ENCODE data around the gene VCP.
A peak's percentile ranks its signal among the peaks of the same experiment; 100 is the strongest.

The VCP gene

GRCh38 chr9:35104586-35104985 lies 32.2 kb upstream of the VCP start:
- no peak overlapping the region for H3K4me3 ChIP-seq (ENCODE audit: low read length)
- H3F3A ChIP-seq (ENCODE audit: control insufficient read depth, insufficient read depth): no peaks in the 10 kb centered on the region; the same call in 1 of the 2 replicates
- H3K4me1 ChIP-seq (ENCODE audit: control insufficient read depth, low read length): peaks cover 18% of the 10 kb centered on the region
- no peaks in the 10 kb centered on the region for H3K9me3 ChIP-seq (ENCODE audit: control insufficient read depth, insufficient read depth, low read length)
- no peak overlapping the region for H3K4me2 ChIP-seq (ENCODE audit: low read length)
- TF ChIP-seq CTCF (IDR thresholded peaks at IDR 0.05; ENCODE audit: low read depth, low read length, poor library complexity, severe bottlenecking) (no peak), EZH2phosphoT487 (IDR thresholded peaks at IDR 0.05; ENCODE audit: borderline replicate concordance, low read length) (no peak)
- H3K79me2 ChIP-seq (ENCODE audit: control insufficient read depth, low read length): peaks cover 26% of the 10 kb centered on the region
- H3K27me3 ChIP-seq (ENCODE audit: control insufficient read depth, low read length): no peaks in the 10 kb centered on the region
- H3K36me3 ChIP-seq (ENCODE audit: control insufficient read depth, low read length): peaks cover 33% of the 10 kb centered on the region
- H4K20me1 ChIP-seq (ENCODE audit: control insufficient read depth, insufficient read depth, low read depth, low read length): no peaks in the 10 kb centered on the region
- no peaks in the 10 kb centered on the region for H3K9me2 ChIP-seq (replicated peaks; ENCODE audit: control insufficient read depth, low read length)
- H3K27ac ChIP-seq (ENCODE audit: low read depth, low read length): no peak overlapping the region

- H3K4me1 ChIP-seq (ENCODE audit: control insufficient read depth, low read length): peaks cover 18% of the 10 kb centered on the region
- H3K9me2 ChIP-seq (replicated peaks; ENCODE audit: control insufficient read depth, low read length): no peaks in the 10 kb centered on the region
- H4K20me1 ChIP-seq (ENCODE audit: control insufficient read depth, insufficient read depth, low read depth, low read length): no peaks in the 10 kb centered on the region
- peak overlapping the region; percentile 99 for H3K4me3 ChIP-seq (ENCODE audit: low read length)
- H3K79me2 ChIP-seq (ENCODE audit: control insufficient read depth, low read length): peaks cover 26% of the 10 kb centered on the region
- H3F3A ChIP-seq (ENCODE audit: control insufficient read depth, insufficient read depth): no peaks in the 10 kb centered on the region; the same call in 1 of the 2 replicates
- H3K36me3 ChIP-seq (ENCODE audit: control insufficient read depth, low read length): peaks cover 37% of the 10 kb centered on the region
- peak overlapping the region; percentile 93 for H3K4me2 ChIP-seq (ENCODE audit: low read length)
- TF ChIP-seq CTCF (IDR thresholded peaks at IDR 0.05; ENCODE audit: low read depth, low read length, poor library complexity, severe bottlenecking) (no peak), EZH2phosphoT487 (IDR thresholded peaks at IDR 0.05; ENCODE audit: borderline replicate concordance, low read length) (no peak)
- H3K9me3 ChIP-seq (ENCODE audit: control insufficient read depth, insufficient read depth, low read length): no peaks in the 10 kb centered on the region
- no peaks in the 10 kb centered on the region for H3K27me3 ChIP-seq (ENCODE audit: control insufficient read depth, low read length)
- no peak overlapping the region for H3K27ac ChIP-seq (ENCODE audit: low read depth, low read length)
Measured at GRCh38 chr9:35103660-35104191, 31.3 kb upstream of the VCP start.

- Histone ChIP-seq H3F3A (ENCODE audit: control insufficient read depth, insufficient read depth) (no peaks in the 10 kb centered on the region; the same call in 1 of the 2 replicates), H3K9me2 (replicated peaks; ENCODE audit: control insufficient read depth, low read length) (no peaks in the 10 kb centered on the region), H3K27ac (ENCODE audit: low read depth, low read length) (peak within 1 kb of the TSS; percentile 42), H3K9me3 (ENCODE audit: control insufficient read depth, insufficient read depth, low read length) (no peaks in the 10 kb centered on the region), H3K27me3 (ENCODE audit: control insufficient read depth, low read length) (no peaks in the 10 kb centered on the region), H3K4me1 (ENCODE audit: control insufficient read depth, low read length) (peaks cover 18% of the 10 kb centered on the region), H3K36me3 (ENCODE audit: control insufficient read depth, low read length) (peaks cover 37% of the 10 kb centered on the region), H3K4me3 (ENCODE audit: low read length) (peak within 1 kb of the TSS; percentile 99), H3K4me2 (ENCODE audit: low read length) (peak within 1 kb of the TSS; percentile 93), H3K79me2 (ENCODE audit: control insufficient read depth, low read length) (peaks cover 26% of the 10 kb centered on the region), H4K20me1 (ENCODE audit: control insufficient read depth, insufficient read depth, low read depth, low read length) (no peaks in the 10 kb centered on the region)
- no peak for TF ChIP-seq EZH2phosphoT487 (IDR thresholded peaks at IDR 0.05; ENCODE audit: borderline replicate concordance, low read length)
Measured at GRCh38 chr9:35102769-35103659, 30.6 kb upstream of the VCP start, which contains the start of gene STOML2. TSS of gene STOML2 (minus strand) at chr9:35103131. CDS start at chr9:35103094, 37 bp downstream.

- Histone ChIP-seq H3K9me3 (ENCODE audit: control insufficient read depth, insufficient read depth, low read length) (no peaks in the 10 kb centered on the region), H3K4me1 (ENCODE audit: control insufficient read depth, low read length) (peaks cover 18% of the 10 kb centered on the region), H3K27ac (ENCODE audit: low read depth, low read length) (peak overlapping the region; percentile 42), H3K27me3 (ENCODE audit: control insufficient read depth, low read length) (no peaks in the 10 kb centered on the region), H3K4me3 (ENCODE audit: low read length) (peak overlapping the region; percentile 99), H3K36me3 (ENCODE audit: control insufficient read depth, low read length) (peaks cover 37% of the 10 kb centered on the region), H3F3A (ENCODE audit: control insufficient read depth, insufficient read depth) (no peaks in the 10 kb centered on the region; the same call in 1 of the 2 replicates), H4K20me1 (ENCODE audit: control insufficient read depth, insufficient read depth, low read depth, low read length) (no peaks in the 10 kb centered on the region), H3K79me2 (ENCODE audit: control insufficient read depth, low read length) (peaks cover 26% of the 10 kb centered on the region), H3K4me2 (ENCODE audit: low read length) (peak overlapping the region; percentile 93), H3K9me2 (replicated peaks; ENCODE audit: control insufficient read depth, low read length) (no peaks in the 10 kb centered on the region)
- no peak for TF ChIP-seq CTCF (IDR thresholded peaks at IDR 0.05; ENCODE audit: low read depth, low read length, poor library complexity, severe bottlenecking)
- no peak for TF ChIP-seq EZH2phosphoT487 (IDR thresholded peaks at IDR 0.05; ENCODE audit: borderline replicate concordance, low read length)
Measured at GRCh38 chr9:35102465-35102768, 30.0 kb upstream of the VCP start.
